Measurements from ENCODE around the gene TECR. TPM values are rescaled to one million over a fixed set of nuclear protein-coding genes. Genes with fewer than 3 reads are reported as not detected.

TECR gene
- total RNA-seq, 1 donor from 2014 or later: 123 TPM

DNA sequence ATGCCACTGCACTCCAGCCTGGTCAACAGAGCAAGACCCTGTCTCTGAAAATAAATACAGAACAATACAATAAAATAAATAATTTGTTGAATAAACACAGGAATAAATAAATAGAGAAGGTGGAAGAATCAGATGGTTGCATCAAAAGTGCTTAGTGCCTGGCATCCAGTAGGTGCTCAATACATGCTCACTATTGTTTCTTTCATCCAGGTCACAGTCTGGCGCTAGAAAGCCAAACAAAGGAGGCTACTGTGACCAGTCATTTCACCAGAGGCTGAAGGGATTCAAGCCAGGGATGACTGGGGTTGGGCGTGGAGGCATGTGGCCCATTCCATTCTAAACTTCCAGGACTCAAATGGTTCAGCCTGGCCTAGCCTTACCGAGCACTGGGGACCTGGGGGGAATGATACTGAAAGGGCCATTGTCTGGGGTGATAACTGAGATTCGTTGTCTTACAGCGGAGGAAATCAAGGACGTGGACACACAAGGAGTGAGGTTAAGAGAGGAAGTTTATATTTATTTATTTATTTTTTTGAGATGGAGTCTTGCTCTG, 46.1 kb downstream of the TECR start:
- H3K36me3 ChIP-seq: no peaks in the 10 kb centered on the region
- no peak for ATAC-seq
- DNase-seq: no peak
- no peaks in the 10 kb centered on the region for H3K27me3 ChIP-seq
- no peak overlapping the region for H3K27ac ChIP-seq
- peaks cover 17% of the 10 kb centered on the region for H3K4me1 ChIP-seq
- intact Hi-C loops (cut with DNase I): no loop called here
- H3K9me3 ChIP-seq: no peaks in the 10 kb centered on the region
- TF ChIP-seq, protein P1, sequence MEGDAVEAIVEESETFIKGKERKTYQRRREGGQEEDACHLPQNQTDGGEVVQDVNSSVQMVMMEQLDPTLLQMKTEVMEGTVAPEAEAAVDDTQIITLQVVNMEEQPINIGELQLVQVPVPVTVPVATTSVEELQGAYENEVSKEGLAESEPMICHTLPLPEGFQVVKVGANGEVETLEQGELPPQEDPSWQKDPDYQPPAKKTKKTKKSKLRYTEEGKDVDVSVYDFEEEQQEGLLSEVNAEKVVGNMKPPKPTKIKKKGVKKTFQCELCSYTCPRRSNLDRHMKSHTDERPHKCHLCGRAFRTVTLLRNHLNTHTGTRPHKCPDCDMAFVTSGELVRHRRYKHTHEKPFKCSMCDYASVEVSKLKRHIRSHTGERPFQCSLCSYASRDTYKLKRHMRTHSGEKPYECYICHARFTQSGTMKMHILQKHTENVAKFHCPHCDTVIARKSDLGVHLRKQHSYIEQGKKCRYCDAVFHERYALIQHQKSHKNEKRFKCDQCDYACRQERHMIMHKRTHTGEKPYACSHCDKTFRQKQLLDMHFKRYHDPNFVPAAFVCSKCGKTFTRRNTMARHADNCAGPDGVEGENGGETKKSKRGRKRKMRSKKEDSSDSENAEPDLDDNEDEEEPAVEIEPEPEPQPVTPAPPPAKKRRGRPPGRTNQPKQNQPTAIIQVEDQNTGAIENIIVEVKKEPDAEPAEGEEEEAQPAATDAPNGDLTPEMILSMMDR (IDR thresholded peaks at IDR 0.05): no peak
- no peak overlapping the region for H3K4me3 ChIP-seq

- H3K27ac ChIP-seq: no peak overlapping the region
- H3K27me3 ChIP-seq: no peaks in the 10 kb centered on the region
- peaks cover 8% of the 10 kb centered on the region for H3K4me1 ChIP-seq
- H3K4me3 ChIP-seq: no peak overlapping the region
- H3K9me3 ChIP-seq: no peaks in the 10 kb centered on the region
- intact Hi-C loops (cut with DNase I): no loop called here
- TF ChIP-seq, protein P1 (IDR thresholded peaks at IDR 0.05): no peak
- ATAC-seq (no peak), DNase-seq (no peak)
- H3K36me3 ChIP-seq: no peaks in the 10 kb centered on the region
These were observed 47.0 kb downstream of the TECR start for GRCh38 chr19:14576363-14576762.

GRCh38 chr19:14577264-14577663, 47.9 kb downstream of the TECR start:
- no peaks in the 10 kb centered on the region for H3K36me3 ChIP-seq
- ATAC-seq: no peak
- TF ChIP-seq, protein P1 (IDR thresholded peaks at IDR 0.05): no peak
- intact Hi-C loops (cut with DNase I): no loop called here
- peaks cover 8% of the 10 kb centered on the region for H3K4me1 ChIP-seq
- no peak overlapping the region for H3K27ac ChIP-seq
- H3K4me3 ChIP-seq: no peak overlapping the region
- no peaks in the 10 kb centered on the region for H3K27me3 ChIP-seq
- no peak for DNase-seq
- no peaks in the 10 kb centered on the region for H3K9me3 ChIP-seq

GRCh38 chr19:14577885-14578427, 48.6 kb downstream of the TECR start:
- intact Hi-C loops (cut with DNase I): no loop called here
- TF ChIP-seq, protein P1 (IDR thresholded peaks at IDR 0.05): no peak

GRCh38 chr19:14580623-14581237, 51.3 kb downstream of the TECR start:
- Histone ChIP-seq H3K27ac (no peak overlapping the region), H3K4me3 (no peak overlapping the region), H3K4me1 (no peaks in the 10 kb centered on the region), H3K9me3 (no peaks in the 10 kb centered on the region), H3K36me3 (no peaks in the 10 kb centered on the region), H3K27me3 (no peaks in the 10 kb centered on the region)
- no peak for DNase-seq
- TF ChIP-seq, protein P1 (IDR thresholded peaks at IDR 0.05): no peak
- intact Hi-C loops (cut with DNase I): no loop called here
- no peak for ATAC-seq

More at GRCh38 chr19:14577885-14578427, 48.6 kb downstream of the TECR start:
- ATAC-seq (no peak), DNase-seq (no peak)
- Histone ChIP-seq H3K4me3 (no peak overlapping the region), H3K36me3 (no peaks in the 10 kb centered on the region), H3K27me3 (no peaks in the 10 kb centered on the region), H3K9me3 (no peaks in the 10 kb centered on the region), H3K4me1 (peaks cover 8% of the 10 kb centered on the region), H3K27ac (no peak overlapping the region)
